GM18909 (cell line): ENCODE measurements around the gene CFAP100.

ENCODE experiments used
- ATAC-seq: cut with Tn5 transposase; IDR thresholded peaks from one replicate; pipeline ENCODE4 v1.9.1; 2021; ENCODE audit warnings: mild to moderate bottlenecking; ENCODE audit not compliant: unreplicated experiment, poor library complexity

CFAP100 gene

DNA sequence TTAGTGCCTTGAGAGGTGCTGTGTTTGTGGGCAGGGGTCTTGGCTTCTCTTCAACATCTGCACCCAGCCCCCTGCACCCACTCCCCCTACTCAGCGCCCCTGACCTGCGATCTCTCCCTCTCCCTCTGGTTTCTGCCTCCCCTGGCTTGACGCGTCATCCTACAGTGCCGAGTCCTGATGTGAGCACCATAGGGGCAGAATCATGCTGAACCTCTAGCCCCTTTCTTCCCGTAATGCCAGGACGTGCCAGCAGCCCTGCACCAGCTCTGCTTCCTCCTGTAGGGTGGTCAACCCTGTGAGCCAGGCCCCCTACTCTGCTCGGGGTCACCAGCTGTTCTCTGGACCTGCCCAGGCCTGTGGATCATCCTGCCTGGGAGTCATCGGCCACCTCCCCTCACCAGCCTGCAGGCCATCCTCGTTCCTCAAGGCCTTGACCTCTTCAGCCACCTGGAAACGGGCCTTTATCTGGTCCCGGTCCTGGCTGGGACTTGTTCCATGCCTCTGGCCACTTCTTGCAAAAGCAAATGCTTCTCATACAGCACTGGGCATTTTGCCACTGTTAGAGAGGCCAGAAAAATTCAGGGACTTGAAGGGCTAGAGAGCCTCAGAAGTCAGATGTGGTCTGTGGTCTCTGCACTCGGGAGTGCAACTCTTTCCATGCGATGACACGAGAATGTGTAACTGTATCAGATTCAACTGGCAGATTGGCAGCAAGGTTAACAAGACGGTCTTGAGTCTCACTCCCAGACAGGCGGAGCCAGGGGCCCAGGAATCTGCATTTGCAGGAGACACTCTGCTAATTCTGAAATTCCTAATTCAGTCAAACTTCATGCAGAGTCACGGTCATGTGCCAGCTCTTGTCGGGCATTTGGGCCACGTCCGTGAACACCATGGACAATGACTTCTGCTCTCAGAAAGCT is 20.8 kb upstream of the CFAP100 start:
- no peak for ATAC-seq

DNA sequence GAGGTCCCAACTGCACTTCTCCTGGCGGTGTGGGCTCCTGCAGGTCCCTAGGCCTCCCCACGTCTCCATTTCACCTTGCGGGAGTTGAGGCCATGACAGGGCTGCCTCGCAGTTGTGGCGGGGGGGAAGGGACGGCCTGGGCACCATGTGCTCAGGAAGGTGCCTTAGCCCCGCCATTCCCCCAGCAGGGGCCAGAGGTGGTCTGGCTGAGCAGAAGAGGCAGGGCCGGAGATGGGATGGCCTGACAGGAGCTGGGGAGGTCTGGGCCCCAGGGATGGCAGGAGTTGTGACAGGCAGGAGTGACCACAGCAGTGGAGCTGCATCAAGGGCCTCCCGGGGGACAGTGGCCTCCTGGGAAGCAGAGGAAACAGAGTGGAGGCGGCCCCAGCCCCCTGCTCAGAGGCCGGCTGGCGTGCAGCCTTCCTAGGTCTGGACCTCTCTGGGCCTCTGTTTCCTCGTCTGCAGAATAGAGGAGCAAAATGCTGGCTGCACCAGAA is 18.8 kb upstream of the CFAP100 start:
- no peak for ATAC-seq

DNA sequence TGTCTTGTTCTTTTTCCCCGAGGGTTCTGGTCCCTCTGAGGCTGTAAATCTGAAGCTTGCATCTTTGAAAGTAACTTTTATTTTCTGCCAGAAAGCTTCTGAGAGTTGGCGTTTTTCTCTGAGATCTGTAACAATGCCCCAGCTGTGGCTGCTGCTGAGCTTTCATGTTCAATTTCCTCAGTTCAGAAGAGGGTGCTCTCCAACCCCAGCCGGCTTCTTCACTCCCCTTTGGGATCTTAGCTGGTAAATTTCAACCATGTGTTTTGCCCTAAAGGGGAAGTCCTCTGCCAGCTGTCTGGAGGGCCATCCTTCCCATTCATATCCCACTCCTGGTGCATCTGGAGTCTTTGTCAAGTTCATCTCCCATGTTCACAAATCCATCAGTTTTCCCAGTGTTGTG is 18.3 kb upstream of the CFAP100 start:
- ATAC-seq, result no peak

DNA sequence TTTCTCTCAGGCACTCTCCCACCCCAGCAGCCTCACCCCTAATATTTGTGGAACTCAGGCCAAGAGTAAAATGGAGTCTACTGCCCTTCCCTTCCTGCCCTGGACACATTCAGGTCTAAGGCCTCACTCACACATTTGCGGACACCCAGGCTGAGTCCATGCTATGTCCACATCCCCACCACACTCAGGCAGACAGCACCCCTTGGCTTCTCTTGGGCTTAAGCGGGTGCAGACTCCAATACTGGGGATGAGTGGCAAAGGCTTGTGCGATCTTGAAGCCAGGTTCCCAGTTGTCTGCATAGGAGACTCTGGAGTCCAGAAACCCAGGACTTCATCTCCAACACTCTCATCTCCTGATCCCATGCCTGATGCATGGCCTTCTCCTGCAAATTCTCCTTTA is 17.5 kb upstream of the CFAP100 start:
- ATAC-seq, result no peak

DNA sequence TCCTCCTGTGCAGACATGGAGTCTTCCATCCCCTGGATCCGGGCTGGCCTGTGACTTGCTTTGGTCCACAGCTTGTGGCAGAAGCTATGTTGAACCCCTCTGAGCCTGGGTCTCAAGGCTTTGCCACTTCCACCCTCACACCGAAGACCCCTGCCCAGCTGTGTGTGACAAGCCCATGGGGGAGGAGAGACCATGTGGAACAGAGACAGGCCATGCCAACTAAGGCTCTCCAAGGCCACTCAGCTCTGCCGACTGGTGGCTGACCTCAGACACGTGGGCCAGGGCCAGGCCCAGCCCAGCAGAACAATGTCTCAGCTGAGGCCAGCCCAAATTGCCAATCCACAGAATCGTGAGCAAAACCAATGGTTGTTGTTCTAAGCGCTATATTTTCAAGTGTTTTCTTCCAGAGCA is 16.4 kb upstream of the CFAP100 start:
- no peak for ATAC-seq

DNA sequence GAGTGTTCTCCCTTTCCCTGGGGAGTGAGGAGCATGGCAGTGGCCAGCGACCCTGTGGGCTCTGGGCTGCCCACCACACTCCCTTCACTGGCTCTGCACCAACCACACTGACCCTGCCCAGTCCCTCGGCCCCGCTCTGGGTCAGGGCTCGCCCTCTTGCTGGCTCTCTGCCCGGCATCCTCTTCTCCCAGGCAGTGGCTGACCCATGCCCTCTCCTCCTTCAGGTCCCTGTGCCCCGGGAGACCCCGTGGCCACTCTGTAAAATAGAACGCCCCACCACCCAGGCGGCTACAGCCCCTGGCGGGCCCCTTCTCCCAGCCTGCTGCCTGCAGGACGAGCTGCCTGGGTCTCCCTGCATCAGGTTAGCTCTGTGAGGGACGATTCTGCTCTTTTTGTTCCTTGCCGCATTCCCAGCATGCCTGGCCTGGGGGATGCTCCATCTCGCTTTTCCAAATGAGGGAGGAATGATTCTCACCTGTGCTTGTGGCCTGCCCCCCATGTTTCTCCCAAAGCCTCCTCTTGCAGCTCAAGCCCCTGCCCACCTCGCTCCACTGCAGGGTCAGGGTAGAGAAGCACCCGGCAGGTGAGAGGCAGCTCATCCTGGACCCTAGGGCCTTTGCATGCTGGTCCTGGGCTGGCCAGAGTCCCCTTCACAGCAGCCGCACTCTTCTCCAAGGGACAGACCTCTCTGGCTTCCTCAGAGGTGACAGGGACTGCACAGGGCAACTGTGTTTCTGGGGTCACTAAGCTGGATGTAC is 14.5 kb upstream of the CFAP100 start:
- ATAC-seq, result no peak

DNA sequence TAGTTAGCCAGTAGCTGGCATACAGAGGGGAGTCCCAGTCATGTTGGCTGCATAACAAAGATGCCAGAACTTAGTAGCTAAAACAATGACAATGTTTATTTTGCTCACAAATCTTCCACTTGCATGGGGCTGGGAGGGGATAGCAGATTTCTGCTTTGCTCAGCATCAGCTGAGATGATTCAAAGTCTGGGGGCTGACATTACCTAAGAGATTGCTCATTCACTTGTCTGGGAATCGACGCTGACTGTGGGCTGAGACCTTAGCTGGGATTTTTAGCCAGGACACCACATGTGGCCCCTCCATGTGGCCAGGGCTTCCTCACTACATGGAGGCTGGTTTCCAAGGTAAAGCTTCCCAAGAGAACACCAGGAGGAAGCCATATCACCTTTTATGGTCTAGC is 12.7 kb upstream of the CFAP100 start:
- no peak for ATAC-seq

DNA sequence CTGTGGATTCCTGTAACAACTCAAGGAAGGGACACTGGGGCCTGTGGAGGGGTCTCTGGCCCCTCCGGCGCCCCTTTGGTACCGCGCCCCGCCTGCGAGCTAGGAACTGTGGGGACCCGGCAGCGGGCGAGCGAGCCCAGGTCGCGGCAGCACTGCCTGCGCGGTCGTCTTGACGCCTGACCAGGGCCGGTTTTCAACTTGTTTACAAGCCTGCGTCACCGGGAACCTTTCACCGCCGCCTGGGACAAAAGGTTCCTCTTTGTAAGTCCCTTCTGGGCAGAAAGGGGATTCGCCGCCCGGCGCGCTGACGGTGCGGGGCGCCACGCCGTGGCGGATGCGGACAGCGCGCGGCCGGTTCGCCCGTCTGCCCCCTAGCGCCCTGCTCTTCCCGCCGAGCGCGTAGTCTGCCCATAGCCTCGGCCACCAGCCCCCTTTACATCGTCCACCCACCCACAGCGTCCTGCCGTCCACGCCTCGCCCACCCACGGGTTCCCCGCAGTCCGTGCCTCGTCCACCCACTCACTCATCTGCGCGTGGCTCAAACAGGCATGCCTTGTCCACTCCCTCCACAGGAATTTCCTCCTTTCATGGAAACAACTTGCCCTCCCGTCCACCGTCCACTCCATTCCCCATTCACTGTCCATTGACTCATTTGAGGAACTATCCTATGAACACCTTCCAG is 5.5 kb upstream of the CFAP100 start:
- peak; percentile 71 for ATAC-seq

DNA sequence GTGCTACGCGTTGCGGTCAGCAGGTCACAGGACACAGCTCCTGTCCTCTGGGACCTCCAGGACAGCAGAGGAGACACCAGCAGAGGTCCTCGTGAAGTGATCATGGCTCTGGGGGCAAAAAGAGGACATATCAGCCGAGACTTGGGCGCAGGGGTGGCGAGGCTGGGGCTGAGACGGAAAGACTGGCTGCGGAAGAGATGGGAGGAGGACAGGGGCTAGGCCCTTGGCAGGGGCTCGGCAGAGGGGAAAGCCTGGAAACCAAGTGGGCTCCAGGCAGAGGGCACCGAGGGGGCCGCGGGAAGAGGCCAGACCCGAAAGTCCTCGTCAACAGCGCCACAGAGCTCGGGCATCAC is 4.9 kb upstream of the CFAP100 start:
- no peak for ATAC-seq

DNA sequence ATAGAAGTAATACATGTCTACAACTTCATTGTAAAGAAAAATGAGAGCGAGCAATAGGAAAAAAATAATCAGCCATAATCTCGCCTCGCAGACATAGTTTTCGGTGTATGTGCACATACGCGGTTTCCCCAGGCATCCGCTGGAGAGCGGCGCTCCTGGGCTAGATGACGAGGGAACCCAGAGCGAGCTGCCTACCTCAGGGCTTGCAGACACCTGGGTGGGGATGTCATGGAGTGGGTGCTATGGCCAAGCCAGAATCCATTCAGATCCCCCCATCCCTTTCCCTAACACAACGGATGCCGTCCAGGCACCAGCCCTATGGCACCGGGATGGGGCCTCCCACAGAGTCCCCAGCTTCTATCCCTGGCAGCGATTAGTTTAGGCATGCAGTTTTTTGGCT is 4.5 kb upstream of the CFAP100 start:
- ATAC-seq, result no peak

DNA sequence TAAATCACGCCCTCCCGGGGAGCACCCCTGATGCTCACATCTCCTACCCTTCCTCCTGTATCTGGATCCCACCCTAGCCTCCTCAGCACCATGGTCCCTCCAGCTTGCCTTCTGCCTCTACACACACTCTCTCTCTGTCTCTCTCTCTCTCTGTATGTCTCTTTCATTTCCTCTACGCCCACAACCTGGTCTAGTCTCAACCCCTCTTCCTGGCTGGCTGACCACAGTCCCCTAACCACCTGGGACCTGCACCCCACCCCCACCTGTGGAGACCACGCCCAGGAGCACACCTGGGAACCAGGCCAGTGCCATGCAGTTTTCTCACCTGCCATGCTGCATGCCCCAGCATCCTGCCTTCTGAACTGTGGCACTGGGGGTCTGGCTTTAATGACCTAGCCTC is 4.0 kb upstream of the CFAP100 start:
- no peak for ATAC-seq

DNA sequence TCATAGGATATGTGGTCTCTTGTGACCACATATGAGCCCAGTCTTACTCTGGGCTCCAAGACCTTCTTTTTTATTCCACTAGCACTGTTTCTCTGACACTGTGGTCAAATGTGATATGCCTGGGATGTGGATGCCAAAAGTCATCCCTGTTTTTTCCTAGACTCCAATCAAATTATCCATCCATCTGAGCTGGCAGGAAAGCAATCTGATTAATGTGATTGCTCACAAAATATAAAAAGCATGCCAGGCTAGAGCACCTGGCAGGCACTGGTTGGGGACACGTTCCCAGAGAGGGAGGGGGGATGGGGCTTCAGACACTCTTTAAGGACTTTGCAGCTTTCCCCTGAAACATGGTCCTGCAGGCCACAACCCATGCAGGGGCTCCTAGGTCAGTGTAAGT is 3.1 kb upstream of the CFAP100 start:
- no peak for ATAC-seq

DNA sequence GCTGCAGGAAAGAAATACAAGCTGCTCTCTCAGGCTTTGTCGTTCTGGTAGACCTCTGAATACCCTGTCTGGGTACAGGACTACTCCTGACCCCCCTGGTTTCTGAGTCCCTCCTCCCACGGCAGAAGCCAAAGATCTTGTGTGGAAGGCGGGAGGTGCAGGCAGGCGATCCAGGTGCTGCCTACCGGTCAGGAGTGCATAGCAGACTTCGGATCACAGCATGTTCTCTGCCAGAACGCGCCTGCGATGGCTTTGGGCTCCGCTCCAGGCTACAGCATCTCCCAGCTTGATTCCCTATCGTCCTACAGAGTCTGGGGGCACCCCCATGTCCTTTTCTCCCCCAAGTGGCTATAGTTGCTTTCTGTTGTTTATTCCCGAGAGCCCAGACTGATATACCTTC is 2.5 kb upstream of the CFAP100 start:
- ATAC-seq, result no peak

DNA sequence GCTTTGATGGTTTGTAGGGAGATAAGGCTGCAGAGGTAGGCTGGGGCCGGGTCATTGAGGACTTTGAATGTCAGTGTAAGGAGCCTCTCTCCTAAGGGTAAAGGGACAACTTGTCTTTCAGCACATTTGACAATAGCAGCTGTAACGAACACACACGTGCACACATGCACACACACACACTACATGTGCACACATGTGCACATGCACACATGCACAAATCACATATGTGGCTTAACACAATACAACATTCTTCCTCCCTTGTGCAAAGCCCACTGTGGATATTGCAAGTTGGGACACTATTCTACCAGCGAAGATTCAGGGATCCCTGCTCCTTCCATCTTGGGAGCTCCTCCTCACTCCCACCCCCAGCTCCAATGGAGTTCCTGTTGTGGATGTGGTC is 1.1 kb upstream of the CFAP100 start:
- no peak for ATAC-seq

DNA sequence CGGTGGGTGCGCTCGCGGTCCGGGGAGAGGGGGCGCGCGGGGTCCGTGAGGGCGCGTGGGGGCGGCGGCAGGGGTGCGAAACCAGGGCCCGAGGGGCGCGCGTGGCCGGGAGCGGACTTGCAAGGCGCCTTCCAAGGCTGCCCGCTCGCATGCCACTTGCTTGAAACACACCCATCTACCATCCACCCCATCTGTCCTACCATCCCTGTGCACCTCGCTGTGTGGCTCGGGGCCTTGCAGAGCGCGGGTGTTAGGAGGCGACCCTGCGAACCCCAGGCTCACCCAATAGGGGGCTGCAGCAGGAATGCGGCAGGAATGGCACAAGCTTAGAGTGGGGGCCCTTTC is 240 bp downstream of the CFAP100 start:
- no peak for ATAC-seq

DNA sequence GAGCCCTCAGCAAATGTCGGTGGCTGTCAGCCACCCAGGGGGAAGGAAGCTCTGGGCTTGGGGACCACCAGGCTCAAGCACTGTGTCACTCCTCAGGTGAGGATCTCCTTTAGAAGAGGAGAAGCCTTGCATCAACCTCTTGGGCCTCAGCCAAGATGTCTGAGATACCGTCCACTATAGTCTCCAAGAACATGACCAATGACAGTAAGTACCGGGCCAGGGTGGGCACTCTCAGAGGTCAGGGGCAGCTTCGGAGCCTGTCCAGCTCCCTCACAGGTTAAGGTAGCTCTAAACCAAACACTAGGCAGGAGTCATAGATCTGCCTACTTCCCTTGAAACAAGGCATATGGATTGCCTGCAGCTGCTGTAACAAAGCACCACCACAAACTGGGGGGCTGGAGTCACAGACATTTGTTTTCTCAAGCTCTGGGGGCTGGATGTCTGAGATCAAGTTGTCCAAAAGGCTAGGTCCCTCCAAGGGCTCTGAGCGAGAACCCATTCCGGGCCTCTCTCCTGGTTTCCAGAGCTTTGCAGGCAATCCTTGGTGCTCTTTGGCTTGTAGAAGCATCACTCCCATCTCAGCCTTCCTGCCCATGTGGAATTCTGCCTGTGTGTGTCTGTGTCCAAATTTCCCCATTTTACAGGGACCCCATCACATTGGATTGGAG is 1.3 kb downstream of the CFAP100 start:
- ATAC-seq, result no peak

DNA sequence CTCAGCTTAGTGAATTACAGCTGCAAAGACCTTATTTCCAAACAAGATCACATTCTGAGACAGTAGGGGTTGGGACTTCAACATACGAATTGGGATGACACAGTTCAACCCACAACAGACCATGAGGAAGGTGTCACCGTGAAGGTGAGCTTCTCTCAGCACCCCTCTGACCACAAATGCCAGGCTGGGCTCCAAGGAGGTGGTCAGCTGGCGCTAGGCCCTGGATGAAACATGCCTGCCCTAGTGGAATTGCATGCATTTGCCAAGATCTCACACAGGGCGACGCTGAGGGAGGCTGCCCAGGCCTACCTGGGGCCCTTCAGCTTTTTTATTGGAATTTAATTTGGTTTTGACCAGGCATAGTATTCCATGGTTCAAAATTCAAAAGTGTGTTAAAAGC is 1.8 kb downstream of the CFAP100 start:
- no peak for ATAC-seq

DNA sequence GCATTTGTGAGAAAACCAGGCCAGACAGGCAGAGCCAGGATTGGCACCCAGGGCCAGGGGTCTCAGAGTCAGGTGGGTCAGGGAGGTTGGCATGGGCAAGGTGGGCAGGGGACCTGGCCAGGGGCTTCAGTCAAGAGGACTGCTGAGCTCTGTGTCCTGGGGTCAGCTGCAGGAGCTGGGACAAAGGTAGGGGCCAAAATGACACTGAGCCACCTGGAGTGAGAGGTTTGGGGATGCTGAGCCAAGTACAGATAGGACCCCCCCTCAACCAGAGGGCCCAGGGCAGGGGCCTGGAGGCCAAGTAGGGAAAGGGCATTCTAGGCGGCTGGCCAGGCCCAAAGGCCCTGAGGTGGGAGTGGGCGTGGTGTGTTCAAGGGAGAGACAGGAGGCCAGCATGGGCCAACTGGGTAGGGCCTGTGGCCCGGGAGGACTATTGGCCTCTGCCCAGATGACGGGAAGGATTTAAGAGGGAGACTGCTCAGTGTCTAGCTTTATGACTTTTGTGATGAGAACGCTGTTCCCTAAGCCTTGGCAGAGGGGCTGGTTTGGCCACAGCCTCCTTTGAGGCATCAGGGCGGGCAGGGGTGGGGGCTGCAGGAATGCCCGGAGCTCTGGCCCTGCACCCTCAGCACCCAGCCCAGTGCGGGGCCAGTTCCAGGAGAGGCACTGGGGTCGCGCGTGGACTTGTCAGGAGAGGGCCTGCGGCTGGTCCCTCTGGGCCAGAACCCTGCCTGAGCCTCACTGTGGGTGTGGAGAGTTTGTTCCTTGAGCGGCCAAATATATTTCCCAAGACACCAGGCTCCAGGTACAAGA is 3.1 kb downstream of the CFAP100 start:
- ATAC-seq, result no peak

DNA sequence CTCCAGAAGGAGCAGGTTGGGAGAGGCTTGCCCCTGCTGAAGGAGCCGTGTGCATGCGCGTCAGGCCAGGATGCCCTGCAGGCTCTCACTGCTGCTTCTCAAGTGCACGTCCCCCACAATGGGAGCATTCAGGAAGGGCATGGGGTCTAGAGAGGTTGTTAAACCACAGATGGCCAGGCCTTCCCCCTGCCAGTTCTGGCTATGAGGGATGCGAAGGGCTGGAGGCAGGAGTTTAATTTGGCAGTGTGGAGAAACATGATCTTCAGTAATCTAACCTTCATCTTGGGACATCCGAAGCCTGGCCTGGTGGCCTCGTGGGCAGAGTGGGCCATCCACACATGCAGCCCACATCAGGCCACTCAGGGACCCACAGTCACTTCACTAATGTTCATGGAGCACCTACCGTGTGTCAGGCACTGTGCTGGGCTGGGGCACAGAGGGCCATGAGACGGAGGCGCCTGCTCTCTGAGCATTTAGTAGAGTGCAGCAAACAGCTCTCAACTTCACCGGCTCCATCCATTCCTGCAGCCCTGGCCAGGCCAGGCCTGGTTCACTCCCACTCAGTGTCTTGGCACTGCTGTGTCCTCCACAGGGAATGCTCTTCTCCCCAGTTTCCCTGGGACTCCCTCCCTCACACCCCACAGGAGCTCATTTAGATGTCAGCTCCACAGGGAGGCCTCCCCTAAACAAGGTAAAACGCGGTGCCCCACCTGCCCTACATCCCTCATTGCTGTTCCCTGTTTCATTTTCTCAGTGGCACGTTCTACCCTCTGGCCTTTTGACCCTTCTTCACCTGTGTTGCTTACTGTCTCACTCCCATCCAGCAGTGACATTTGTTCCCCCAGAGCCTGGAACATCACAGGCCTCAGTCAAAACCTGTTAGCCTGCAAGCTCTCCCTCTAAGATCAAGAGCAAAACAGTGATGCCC is 4.0 kb downstream of the CFAP100 start:
- ATAC-seq, result no peak
